ENCODE results near the gene RELL2. TPM values are rescaled to one million over a fixed set of nuclear protein-coding genes. Genes with fewer than 3 reads are reported as not detected.

Gene RELL2
- total RNA-seq, 3 donors from 2014 or later (not counting 1 experiment from before 2014, with no cell fraction given), result 5.7 to 6.6 (median 6.1) TPM

DNA sequence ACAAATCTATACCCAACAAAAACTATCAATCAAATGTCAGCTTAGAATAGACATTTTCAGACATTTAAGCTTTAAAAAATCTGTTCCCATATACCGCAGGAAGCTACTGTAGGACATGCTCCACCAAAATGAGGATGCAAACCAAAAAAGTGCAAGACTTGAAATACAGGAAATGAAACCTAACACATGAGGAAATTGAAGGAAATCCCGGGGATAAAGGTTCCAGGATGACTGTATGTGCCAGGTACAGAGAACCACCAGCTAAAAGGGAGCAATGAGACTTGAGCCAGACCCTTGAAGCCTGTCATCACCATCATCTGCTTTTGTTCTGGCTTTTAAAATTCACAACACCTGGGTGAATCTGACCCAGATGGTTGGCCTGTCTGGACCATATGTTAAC lies 39.4 kb upstream of the RELL2 start:
- H3K4me1 Mint-ChIP-seq, result peaks cover 69% of the 10 kb centered on the region in 2 donors
- no peaks in the 10 kb centered on the region for H3K9me3 ChIP-seq (ENCODE audit: control insufficient read depth, insufficient read depth, low read length)
- peaks cover 43% of the 10 kb centered on the region for H3K4me1 ChIP-seq (ENCODE audit: control insufficient read depth, insufficient read depth, low read length)
- intact Hi-C loops (cut with micrococcal nuclease), result no loop called here
- no peaks in the 10 kb centered on the region for H3K9me3 Mint-ChIP-seq
- no peaks in the 10 kb centered on the region for H3K36me3 Mint-ChIP-seq
- peak overlapping the region; percentile 10 for H3K4me3 Mint-ChIP-seq
- peak overlapping the region; percentile 60 for H3K27ac ChIP-seq (ENCODE audit: low read length)
- 42% methylated on average over 2 of the region's 2 CpGs for WGBS (ENCODE audit: insufficient coverage)
- no peak overlapping the region for H3K4me3 ChIP-seq (ENCODE audit: low read length)
- H3K36me3 ChIP-seq (ENCODE audit: control insufficient read depth, insufficient read depth, low read length), result peaks cover 18% of the 10 kb centered on the region
- ATAC-seq (no peak), DNase-seq (no peak)
- no peaks in the 10 kb centered on the region for H3K27me3 ChIP-seq (ENCODE audit: control insufficient read depth, insufficient read depth, low read length)
- TF ChIP-seq, protein P1, sequence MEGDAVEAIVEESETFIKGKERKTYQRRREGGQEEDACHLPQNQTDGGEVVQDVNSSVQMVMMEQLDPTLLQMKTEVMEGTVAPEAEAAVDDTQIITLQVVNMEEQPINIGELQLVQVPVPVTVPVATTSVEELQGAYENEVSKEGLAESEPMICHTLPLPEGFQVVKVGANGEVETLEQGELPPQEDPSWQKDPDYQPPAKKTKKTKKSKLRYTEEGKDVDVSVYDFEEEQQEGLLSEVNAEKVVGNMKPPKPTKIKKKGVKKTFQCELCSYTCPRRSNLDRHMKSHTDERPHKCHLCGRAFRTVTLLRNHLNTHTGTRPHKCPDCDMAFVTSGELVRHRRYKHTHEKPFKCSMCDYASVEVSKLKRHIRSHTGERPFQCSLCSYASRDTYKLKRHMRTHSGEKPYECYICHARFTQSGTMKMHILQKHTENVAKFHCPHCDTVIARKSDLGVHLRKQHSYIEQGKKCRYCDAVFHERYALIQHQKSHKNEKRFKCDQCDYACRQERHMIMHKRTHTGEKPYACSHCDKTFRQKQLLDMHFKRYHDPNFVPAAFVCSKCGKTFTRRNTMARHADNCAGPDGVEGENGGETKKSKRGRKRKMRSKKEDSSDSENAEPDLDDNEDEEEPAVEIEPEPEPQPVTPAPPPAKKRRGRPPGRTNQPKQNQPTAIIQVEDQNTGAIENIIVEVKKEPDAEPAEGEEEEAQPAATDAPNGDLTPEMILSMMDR (IDR thresholded peaks at IDR 0.05), result no peak
- H3K27me3 Mint-ChIP-seq (ENCODE audit: low read depth in 2 of 2), result no peaks in the 10 kb centered on the region
- H3K27ac Mint-ChIP-seq, result peak overlapping the region; percentile 95 to 96

DNA sequence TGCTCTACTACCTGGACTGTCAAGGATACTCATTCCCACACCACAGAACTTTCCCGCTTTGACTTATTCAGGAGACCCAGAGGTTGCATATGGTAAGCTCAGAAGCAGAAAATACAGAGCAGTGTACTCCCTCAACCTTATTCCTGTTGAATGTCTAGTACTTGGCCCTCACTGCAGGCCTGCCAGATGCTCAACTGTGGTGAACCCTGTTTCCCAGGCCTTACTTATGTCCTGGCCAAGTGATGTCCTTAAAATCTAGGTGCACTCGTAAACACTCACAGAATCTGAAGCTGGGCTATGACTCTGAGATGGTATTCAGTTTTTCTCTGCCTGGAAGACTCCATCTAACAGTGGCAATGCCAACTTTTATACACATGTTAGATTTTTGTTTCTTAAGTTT lies 39.0 kb upstream of the RELL2 start:
- Histone ChIP-seq H3K4me1 (ENCODE audit: control insufficient read depth, insufficient read depth, low read length) (peaks cover 45% of the 10 kb centered on the region), H3K27me3 (ENCODE audit: control insufficient read depth, insufficient read depth, low read length) (no peaks in the 10 kb centered on the region), H3K36me3 (ENCODE audit: control insufficient read depth, insufficient read depth, low read length) (peaks cover 18% of the 10 kb centered on the region), H3K9me3 (ENCODE audit: control insufficient read depth, insufficient read depth, low read length) (no peaks in the 10 kb centered on the region), H3K4me3 (ENCODE audit: low read length) (no peak overlapping the region), H3K27ac (ENCODE audit: low read length) (peak overlapping the region; percentile 60)
- peak overlapping the region; percentile 95 to 96 for H3K27ac Mint-ChIP-seq
- DNase-seq (no peak), ATAC-seq (no peak)
- WGBS (ENCODE audit: insufficient coverage), result 86% methylated on average over 2 of the region's 2 CpGs
- peak overlapping the region; percentile 10 for H3K4me3 Mint-ChIP-seq
- no peaks in the 10 kb centered on the region for H3K9me3 Mint-ChIP-seq
- H3K4me1 Mint-ChIP-seq, result peaks cover 69% of the 10 kb centered on the region in 2 donors
- H3K27me3 Mint-ChIP-seq (ENCODE audit: low read depth in 2 of 2), result no peaks in the 10 kb centered on the region
- TF ChIP-seq, protein P1 (IDR thresholded peaks at IDR 0.05), result no peak
- intact Hi-C loops (cut with micrococcal nuclease), result no loop called here
- no peaks in the 10 kb centered on the region for H3K36me3 Mint-ChIP-seq

DNA sequence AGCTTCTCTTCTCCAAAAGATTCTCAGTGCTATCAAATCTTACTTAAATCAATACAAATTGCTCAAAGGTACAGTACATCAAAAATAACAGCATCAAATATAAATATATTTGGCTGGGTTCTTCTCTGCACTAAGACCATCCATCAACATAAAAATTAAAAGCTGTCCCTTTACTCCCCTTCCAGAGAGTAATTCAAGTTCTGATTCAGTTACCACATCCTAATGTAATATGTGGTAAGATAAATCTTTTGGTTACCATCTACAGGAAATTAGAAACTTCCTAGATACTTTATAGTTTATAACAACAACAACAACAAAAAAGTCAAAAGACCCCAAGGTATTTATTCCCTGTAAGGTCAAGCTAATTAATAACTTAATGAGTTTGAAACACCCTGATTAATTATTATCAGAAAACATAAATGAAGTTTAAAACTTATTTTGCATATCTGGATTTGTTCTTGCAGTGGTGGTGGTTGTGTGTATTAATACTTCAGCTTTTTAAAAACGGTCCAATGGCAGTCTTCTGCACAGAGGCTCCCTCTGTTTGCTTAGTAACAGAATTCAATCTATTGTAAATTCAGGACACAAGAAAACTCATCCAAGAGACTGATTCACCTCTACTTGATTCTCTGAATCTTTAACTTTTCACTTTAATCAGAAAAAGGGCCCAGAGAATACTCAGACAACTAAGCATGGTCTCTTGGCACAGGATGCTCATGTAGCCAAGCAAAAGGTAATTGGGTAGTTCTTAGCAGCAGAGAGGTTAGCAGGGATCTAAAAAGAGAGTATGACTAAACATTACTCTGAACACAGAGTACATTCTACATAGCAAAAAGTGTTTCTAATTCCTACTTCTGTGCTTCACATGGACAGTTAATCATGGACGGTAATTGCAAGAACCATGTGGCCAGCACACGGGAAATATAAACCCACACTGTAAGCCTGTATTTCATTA lies 38.1 kb upstream of the RELL2 start:
- 27% methylated on average over 2 of the region's 3 CpGs for WGBS (ENCODE audit: insufficient coverage)
- H3K27ac ChIP-seq (ENCODE audit: low read length), result peak overlapping the region; percentile 66
- DNase-seq (no peak), ATAC-seq (peak; percentile 59 to 66 (median 62))
- H3K4me1 ChIP-seq (ENCODE audit: control insufficient read depth, insufficient read depth, low read length), result peaks cover 47% of the 10 kb centered on the region
- Mint-ChIP-seq H3K27ac (peak overlapping the region; percentile 95 to 96), H3K9me3 (no peaks in the 10 kb centered on the region), H3K27me3 (ENCODE audit: low read depth in 2 of 2) (no peaks in the 10 kb centered on the region), H3K4me1 (peaks cover 70 to 75% of the 10 kb centered on the region in 2 donors), H3K36me3 (no peaks in the 10 kb centered on the region), H3K4me3 (peak overlapping the region; percentile 62)
- no peaks in the 10 kb centered on the region for H3K9me3 ChIP-seq (ENCODE audit: control insufficient read depth, insufficient read depth, low read length)
- TF ChIP-seq, protein P1 (IDR thresholded peaks at IDR 0.05), result no peak
- H3K36me3 ChIP-seq (ENCODE audit: control insufficient read depth, insufficient read depth, low read length), result peaks cover 11% of the 10 kb centered on the region
- H3K27me3 ChIP-seq (ENCODE audit: control insufficient read depth, insufficient read depth, low read length), result no peaks in the 10 kb centered on the region
- H3K4me3 ChIP-seq (ENCODE audit: low read length), result no peak overlapping the region
- intact Hi-C loops (cut with micrococcal nuclease), result no loop called here

Measured in natural killer cell (primary cell).